Smooth muscle cell of the brain vasculature (primary cell): ENCODE data around the gene EIF4ENIF1.
"Not testable (repeated sequence)": the region's sequence is repeated elsewhere in the genome, so short reads cannot be mapped to it uniquely, and the experiment has no call there.

ENCODE experiments used
- DNase-seq: peaks from one replicate; pipeline ENCODE4 v3.0.0-alpha.2; 2012; ENCODE audit warnings: low read depth, low spot score

Gene EIF4ENIF1

GRCh38 chr22:31445642-31446041 is 44.0 kb downstream of the EIF4ENIF1 start:
- DNase-seq: no peak

- no peak for DNase-seq
Measured at GRCh38 chr22:31443516-31443915, 46.1 kb downstream of the EIF4ENIF1 start.

DNA sequence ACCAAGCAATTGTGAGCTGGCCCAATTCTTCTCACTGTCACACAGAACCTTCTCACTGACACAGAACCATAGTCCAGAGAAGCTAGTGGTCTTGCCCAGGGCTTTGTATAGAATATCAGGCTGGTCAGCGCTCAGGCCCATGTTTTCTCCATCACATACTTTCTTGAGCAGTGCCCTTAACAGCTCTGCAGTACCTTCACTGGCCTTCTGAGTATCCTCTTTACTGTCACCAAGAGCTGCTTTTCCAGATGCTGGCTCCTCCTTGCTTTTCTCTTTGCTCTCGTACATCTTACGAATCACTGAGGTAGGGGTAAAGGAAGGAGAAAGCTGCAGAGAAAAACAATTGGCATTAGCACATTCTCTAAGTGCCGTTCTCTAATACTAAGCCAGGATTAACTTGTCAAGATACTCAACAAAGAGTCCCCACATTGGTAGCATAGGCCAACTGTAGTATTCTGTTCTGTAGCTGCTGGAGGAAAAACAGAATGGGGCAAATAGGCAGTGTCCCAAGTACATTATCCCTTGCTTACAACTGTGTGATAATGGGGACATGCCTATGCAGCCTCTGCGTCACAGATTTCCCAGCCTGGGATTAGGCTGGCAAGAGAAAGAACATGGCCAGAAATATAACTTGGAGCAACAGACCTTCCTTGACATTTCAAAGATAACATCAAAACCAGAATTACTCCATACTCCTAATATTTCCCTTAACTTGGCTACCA is 46.7 kb downstream of the EIF4ENIF1 start:
- DNase-seq: no peak

DNA sequence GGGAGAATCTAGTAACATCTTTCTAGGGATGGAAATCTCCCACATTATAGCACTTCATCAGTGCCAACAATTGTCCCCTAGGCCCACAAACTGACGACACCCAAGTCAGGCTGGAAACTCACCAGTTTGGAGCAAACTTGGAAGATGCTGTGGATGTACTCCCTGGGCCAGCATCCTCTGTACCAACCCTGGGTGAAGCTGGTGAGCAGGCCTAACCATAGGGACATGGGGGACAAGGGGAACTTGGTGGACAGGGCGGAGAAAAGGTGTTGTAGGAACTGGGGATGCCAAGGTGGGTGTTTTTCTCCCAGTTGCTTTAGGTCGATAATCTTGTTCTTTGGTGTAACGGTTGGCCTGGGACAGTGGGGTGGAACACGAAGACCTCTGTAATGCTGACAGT is 48.0 kb downstream of the EIF4ENIF1 start:
- no peak for DNase-seq

DNA sequence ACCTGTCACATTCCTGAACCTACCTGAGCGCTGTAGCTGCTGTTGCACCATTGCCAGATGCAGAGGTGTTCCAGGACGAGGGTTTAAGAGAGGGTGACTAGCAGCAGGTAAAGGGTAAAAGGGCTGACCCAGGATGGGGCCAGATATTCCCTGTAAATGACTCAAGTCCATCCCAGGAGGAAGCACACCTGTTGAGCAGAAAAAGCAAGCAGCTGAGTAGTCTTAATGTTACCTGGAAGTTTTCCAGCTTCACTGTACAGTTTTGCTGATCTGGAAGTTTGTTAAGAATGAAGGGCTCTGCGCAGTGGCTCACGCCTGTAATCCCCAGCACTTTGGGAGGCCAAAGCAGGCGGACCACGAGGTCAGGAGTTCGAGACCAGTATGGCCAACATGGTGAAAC is 49.0 kb downstream of the EIF4ENIF1 start:
- no peak for DNase-seq

DNA sequence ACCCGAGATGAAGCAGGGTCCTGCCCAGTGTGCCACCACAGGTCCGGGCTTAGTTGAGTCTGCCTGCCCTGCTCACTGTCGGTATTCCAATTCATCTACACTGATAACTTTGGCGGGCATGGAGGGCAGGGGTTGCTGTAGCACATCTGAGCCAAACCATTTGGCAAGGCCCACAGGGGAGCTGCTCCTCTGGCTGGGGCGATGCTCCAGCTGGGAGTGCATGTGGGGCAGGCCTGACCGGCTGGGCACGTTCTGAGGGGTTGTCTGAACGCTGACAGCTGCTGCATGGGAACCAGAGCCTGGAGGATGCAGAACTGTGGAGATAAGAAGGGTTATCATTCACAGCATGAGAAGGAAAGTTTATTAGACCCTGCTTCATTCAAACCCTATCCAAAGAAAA is 49.8 kb downstream of the EIF4ENIF1 start:
- DNase-seq: no peak

DNA sequence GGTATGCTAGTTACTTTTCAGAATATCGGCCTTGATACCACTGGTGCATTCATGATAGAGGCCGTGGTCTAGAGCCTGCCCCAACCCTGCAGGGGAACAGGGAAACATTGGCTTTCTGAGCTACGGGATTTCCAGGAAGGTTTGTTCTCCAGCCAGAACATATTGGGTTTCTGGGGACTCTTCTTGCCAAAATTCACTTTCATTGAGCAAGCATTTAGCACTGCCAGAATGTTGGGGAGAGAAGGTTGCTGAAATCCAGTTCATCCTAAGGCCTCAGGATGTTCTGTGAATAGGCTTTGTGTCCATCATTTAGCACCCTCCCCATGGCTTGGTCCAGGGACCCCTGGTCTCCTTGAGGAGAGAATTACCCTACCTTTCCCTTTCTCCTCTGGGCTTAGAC is 53.5 kb downstream of the EIF4ENIF1 start:
- DNase-seq: no peak

DNA sequence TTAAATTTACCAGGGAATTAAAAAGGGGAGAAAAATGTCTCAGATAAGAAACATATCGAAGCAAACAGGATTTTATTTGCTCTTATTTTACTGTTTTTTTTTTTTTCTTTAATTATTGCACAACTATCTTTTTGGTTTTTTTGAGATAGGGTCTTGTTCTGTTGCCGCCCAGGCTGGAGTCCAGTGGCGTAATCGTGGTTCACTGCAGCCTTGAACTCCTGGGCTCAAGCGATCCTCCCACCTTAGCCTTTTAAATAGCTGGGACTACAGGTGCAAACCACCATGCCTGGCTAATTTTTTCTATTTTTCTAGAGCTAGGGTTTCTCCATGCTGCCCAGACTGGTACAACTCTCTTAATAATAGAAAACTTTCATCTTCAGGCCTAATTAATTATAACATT is 57.7 kb downstream of the EIF4ENIF1 start:
- no peak for DNase-seq

GRCh38 chr22:31425331-31426050 is 64.2 kb downstream of the EIF4ENIF1 start:
- DNase-seq: no peak

DNA sequence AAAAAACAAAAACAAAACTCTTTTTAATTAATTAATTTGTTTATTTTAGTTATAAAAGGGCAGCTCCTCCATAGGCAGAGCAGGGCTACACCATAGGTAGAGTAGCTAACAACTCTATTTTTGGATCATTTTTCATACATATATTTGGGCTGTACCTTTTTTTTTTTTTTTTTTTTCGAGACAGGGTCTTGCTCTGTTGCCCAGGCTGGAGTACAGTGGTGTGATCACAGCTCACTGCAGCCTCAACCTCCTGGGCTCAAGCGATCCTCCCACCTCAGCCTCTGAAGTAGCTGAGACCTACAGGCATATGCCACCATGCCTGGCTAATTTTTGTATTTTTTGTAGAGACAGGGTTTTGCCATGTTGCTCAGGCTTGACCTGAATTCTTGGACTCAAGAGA is 87.3 kb downstream of the EIF4ENIF1 start:
- DNase-seq: not testable (repeated sequence)

DNA sequence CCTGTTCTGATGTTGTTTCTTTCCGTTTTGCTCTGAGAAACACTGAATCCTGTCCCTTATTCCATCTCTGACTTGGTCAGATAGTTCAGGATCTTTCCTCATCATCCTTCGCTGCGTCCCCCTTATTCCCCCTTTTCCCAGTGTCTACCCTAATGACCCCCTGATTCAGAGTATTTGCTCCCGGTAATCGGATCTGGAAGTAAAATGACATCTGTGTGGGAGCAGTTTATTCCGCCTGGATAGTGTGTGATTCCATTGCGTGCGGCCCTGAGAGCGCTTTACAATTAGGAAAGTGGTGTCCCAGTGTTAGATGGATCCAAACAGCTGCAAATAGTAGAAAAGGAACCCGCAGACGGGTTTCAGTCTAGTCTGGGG is 89.6 kb downstream of the EIF4ENIF1 start:
- no peak for DNase-seq

DNA sequence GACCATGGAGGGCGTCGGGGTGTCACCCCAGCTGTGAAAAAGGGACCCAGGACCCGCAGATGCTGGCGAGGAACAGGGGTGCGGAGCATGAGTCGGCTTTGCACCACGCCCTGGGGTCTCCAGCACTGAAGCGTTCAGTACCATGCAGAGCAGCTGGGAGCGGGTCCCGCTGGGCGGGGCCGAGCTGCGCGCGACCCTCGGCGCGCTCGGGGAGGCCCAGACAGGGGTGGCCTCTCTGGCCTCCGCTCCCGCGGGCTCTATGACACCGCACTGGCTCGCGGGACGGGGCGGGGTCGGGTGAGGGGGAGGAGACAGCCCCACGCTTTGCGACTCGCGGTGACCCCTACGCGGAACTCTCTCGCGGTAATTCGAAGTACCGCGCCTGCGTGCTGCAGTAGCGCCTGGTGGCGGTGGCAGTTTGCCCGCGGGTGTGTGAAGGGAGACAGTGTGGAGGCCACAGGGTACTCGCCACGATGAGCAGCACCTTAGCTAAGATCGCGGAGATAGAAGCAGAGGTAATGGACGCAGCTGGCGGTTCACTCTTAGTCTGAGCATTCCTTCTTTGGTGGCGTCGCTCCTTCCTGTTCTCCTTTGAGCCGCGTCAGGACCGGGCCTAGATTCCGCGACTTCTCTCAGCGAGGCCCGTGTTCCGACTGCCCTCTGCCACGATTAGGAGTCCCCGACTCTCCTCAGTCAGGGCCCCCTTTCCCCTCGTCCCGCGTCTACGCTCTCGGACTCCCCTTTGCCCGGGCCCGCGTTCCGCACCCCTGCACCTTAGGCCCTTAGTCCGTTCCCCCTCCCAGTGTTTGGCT is 90.2 kb downstream of the EIF4ENIF1 start, which contains the start of gene DRG1:
DRG1 (plus strand) TSS at position 394 of the 812 bp plus-strand sequence; CDS start at position 474, 80 bp downstream.
- DNase-seq: peak; percentile 83

DNA sequence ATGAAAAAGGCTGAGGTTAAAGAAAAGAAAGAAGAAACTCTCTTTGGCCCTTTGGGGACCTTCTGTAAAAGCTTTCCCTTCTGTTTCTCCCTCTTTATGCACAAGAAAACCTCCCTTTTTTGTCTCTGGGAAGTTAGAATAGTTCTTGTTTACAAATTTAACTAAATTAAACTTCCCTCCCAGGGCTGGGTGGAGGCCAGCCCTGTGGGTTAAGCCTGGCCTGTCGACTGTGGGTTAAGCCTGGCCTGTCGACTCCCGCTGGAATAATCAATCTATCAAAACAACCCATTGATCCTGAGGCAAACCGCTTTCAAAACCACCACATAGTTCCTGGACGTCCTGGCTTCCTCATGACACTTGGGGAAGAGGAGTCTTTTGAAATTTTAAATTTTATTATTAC is 91.4 kb downstream of the EIF4ENIF1 start:
- DNase-seq: no peak

DNA sequence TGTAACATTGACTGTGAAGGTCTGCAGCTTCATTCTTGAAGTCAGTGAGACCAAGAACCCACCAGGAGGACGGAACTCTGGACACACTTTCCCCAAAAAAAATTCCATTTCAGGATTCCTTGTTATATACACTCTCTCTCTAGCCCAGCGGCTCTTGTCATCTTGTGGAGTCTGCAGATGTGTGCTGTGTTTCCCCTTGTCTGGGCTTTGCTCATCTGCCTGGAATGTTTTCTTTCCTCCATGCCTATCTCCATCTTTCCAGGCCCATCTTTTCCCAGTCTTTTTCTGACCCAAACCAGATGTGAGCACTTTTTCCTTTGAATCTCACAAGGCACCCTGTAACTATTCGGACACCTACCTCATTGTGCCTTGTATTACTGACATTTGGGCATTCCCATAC is 95.3 kb downstream of the EIF4ENIF1 start:
- no peak for DNase-seq

GRCh38 chr22:31393893-31394292 is 95.7 kb downstream of the EIF4ENIF1 start:
- DNase-seq: no peak
